SU-DHL-6 (cell line): ENCODE data around the gene RMDN3.

Experiments used
- H2AFZ ChIP-seq: fragments of 200-600 bp; sonication (generic); 2 replicates; pipeline ENCODE4 v1.6.1; 2014; ENCODE audit warnings: low read depth, mild to moderate bottlenecking, moderate library complexity, mixed read lengths, antibody characterized with exemption, low read length; ENCODE audit not compliant: severe bottlenecking
- H3F3A ChIP-seq: fragments of 200-600 bp; shearing (Covaris generic); 2 replicates; pipeline ENCODE4 v1.6.0; 2016; ENCODE audit warnings: antibody characterized with exemption, mild to moderate bottlenecking; ENCODE audit not compliant: insufficient read depth
- H3K27ac ChIP-seq: fragments of 200-600 bp; sonication (generic); 2 replicates; pipeline ENCODE4 v1.5.1; 2016; ENCODE audit warnings: low read depth, mild to moderate bottlenecking, low read length, moderate library complexity, mixed read lengths
- H3K27me3 ChIP-seq: fragments of 200-600 bp; sonication (generic), shearing (Covaris generic); 2 replicates; pipeline ENCODE4 v1.6.0; 2014; ENCODE audit warnings: mild to moderate bottlenecking, low read length
- H3K36me3 ChIP-seq: fragments of 200-600 bp; sonication (generic); 2 replicates; pipeline ENCODE4 v1.6.1; 2014; ENCODE audit warnings: mild to moderate bottlenecking, low read length, mixed read lengths
- H3K4me2 ChIP-seq: fragments of 300-600, 200-600 bp; shearing (Covaris generic), sonication (generic); 2 replicates; pipeline ENCODE4 v1.6.0; 2014; ENCODE audit warnings: low read length, low read depth, mild to moderate bottlenecking; ENCODE audit not compliant: poor library complexity, severe bottlenecking
- H3K4me3 ChIP-seq: fragments of 200-600 bp; sonication (generic); 2 replicates; pipeline ENCODE4 v1.5.1; 2014; ENCODE audit warnings: antibody characterized with exemption, low read length, mild to moderate bottlenecking, mixed read lengths; ENCODE audit not compliant: insufficient read depth, poor library complexity, severe bottlenecking
- H3K79me2 ChIP-seq: fragments of 200-600 bp; sonication (generic); 2 replicates; pipeline ENCODE4 v1.6.1; 2014; ENCODE audit warnings: mild to moderate bottlenecking, low read length, moderate library complexity; ENCODE audit not compliant: insufficient read depth
- H3K9ac ChIP-seq: fragments of 200-600 bp; sonication (generic); 2 replicates; pipeline ENCODE4 v1.7.0; 2014; ENCODE audit warnings: mild to moderate bottlenecking, low read length
- H3K9me2 ChIP-seq: fragments of 200-600 bp; sonication (generic); replicated peaks from 2 replicates; pipeline ENCODE4 v1.6.1; 2014; ENCODE audit warnings: low read length; ENCODE audit not compliant: insufficient read depth
- H3K9me3 ChIP-seq: fragments of 200-600 bp; sonication (generic); 2 replicates; pipeline ENCODE4 v1.6.1; 2014; ENCODE audit warnings: low read length, mixed read lengths; ENCODE audit not compliant: insufficient read depth
- H4K20me1 ChIP-seq: fragments of 200-600 bp; sonication (generic); 2 replicates; pipeline ENCODE4 v1.6.1; 2014; ENCODE audit warnings: low read depth, mild to moderate bottlenecking, antibody characterized with exemption, low read length, moderate library complexity, mixed read lengths
- EZH2phosphoT487 ChIP-seq: fragments of 200-600 bp; sonication (generic), shearing (Covaris generic); conservative IDR thresholded peaks from 2 replicates; pipeline ENCODE4 v1.6.1; 2018; ENCODE audit warnings: mild to moderate bottlenecking, antibody characterized with exemption, low read length, moderate library complexity, mixed read lengths
- TF ChIP-seq, protein P1 (sequence below): fragments of 200-600 bp; sonication (generic); IDR thresholded peaks from one replicate; pipeline ENCODE4 v1.5.1; 2017; ENCODE audit warnings: antibody characterized with exemption, mild to moderate bottlenecking, low read length, moderate library complexity; ENCODE audit not compliant: insufficient read depth, poor library complexity, severe bottlenecking

RMDN3 gene

DNA sequence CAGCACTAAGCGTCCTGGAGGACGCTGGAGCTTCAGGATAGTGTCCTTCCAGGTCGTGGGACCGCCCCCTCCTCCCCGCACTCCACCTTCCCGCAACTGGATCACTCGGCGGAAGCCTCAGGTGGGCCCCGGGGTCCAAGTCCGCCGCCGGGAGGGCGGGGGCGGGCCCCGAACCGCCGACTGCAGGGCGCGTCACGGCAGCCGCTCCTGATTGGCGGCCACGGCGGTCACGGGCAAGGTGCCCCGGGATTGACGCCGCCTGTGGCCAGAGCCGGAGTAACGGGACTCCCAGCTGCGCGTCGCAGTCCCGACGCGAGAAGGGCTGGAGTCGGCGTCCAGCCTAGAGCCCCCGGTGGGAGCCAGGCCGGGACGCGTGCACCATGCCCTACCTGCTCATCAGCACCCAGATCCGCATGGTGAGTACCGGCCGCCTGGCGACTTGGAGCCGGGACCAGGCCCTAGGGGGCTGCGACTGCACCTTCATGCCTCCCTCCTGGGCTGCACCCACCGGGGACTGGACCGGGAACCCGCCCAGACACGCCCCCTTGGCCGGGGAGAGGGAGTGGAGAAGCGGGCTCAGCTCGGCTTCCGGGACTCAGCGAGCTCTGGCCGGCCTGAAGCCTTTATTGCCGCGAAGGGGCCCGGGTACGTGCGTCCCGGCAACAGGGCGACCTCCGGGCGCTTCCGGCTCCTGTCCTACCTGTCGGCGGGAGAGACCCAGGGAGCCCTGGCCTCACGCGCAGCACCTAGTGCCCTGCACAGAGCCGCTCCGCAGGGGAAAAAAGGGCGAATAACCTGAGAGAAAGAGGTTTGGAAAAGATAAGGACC lies 9.0 kb upstream of the RMDN3 start, which contains the start of gene GCHFR:
GCHFR (plus strand) TSS at position 268 of the 828 bp plus-strand sequence; CDS start at position 381, 113 bp downstream.
- H3K9me2 ChIP-seq: no peaks in the 10 kb centered on the region
- H3K79me2 ChIP-seq: no peaks in the 10 kb centered on the region
- peak within 1 kb of the TSS; percentile 81 for H3K9ac ChIP-seq
- H2AFZ ChIP-seq: peak within 1 kb of the TSS; percentile 42
- H3K27me3 ChIP-seq: no peaks in the 10 kb centered on the region
- H4K20me1 ChIP-seq: no peaks in the 10 kb centered on the region
- H3K27ac ChIP-seq: peak within 1 kb of the TSS; percentile 84
- H3K36me3 ChIP-seq: no peaks in the 10 kb centered on the region
- TF ChIP-seq, protein P1, sequence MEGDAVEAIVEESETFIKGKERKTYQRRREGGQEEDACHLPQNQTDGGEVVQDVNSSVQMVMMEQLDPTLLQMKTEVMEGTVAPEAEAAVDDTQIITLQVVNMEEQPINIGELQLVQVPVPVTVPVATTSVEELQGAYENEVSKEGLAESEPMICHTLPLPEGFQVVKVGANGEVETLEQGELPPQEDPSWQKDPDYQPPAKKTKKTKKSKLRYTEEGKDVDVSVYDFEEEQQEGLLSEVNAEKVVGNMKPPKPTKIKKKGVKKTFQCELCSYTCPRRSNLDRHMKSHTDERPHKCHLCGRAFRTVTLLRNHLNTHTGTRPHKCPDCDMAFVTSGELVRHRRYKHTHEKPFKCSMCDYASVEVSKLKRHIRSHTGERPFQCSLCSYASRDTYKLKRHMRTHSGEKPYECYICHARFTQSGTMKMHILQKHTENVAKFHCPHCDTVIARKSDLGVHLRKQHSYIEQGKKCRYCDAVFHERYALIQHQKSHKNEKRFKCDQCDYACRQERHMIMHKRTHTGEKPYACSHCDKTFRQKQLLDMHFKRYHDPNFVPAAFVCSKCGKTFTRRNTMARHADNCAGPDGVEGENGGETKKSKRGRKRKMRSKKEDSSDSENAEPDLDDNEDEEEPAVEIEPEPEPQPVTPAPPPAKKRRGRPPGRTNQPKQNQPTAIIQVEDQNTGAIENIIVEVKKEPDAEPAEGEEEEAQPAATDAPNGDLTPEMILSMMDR: no peak
- TF ChIP-seq EZH2phosphoT487: no peak
- H3K4me3 ChIP-seq: peak within 1 kb of the TSS; percentile 67
- peaks cover 38% of the 10 kb centered on the region for H3F3A ChIP-seq
- no peaks in the 10 kb centered on the region for H3K9me3 ChIP-seq
- H3K4me2 ChIP-seq: peak within 1 kb of the TSS; percentile 74

DNA sequence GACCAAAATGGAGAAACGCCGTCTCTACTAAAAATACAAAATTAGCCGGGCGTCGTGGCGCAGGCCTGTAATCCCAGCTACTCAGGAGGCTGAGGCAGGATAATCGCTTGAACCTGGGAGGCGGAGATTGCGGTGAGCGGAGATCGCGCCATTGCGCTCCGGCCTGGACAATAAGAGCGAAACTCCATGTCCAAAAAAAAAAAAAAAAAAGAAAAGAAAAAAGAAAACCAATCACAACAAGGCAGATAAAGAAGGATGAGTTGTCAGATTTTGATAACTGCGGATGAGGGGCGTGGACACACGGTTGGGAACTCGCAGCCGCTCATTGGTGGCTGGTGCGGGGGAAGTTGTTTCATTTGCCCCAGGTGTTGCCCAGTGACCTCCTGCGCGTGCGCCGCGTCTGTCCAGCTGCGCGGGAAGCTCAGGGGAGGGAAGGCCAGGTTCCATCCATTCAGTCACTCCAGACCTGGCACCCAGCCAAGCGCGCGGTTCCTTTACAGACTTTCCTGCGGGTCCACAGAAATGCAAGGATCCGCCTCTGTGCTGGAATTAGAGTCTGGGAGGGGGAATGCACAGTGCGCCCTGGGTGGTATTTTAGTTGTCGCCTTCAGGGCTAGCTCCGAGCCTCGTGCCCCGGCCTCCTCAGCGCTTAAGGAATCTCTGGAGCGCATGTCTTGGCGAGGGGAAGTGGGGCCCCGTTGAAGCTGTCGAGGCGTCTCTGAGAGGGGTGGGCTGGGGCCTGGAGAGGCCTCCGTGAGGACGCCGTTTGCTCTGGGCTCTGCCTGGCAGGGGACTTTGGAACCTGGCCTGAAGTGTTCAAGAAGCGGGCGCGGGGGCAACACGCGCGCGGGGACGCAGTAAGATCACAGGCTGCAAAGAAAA lies 8.1 kb upstream of the RMDN3 start:
- H3K4me2 ChIP-seq: peak overlapping the region; percentile 74
- H3K9me3 ChIP-seq: no peaks in the 10 kb centered on the region
- no peaks in the 10 kb centered on the region for H3K9me2 ChIP-seq
- peak overlapping the region; percentile 81 for H3K9ac ChIP-seq
- H3K27ac ChIP-seq: peak overlapping the region; percentile 84; the same call in 1 of the 2 replicates
- peak overlapping the region; percentile 42 for H2AFZ ChIP-seq
- H3K79me2 ChIP-seq: no peaks in the 10 kb centered on the region
- H3K36me3 ChIP-seq: no peaks in the 10 kb centered on the region
- H3K4me3 ChIP-seq: peak overlapping the region; percentile 67
- H3K27me3 ChIP-seq: no peaks in the 10 kb centered on the region
- TF ChIP-seq, protein P1: no peak
- TF ChIP-seq EZH2phosphoT487: no peak
- peaks cover 30% of the 10 kb centered on the region for H3F3A ChIP-seq
- no peaks in the 10 kb centered on the region for H4K20me1 ChIP-seq

DNA sequence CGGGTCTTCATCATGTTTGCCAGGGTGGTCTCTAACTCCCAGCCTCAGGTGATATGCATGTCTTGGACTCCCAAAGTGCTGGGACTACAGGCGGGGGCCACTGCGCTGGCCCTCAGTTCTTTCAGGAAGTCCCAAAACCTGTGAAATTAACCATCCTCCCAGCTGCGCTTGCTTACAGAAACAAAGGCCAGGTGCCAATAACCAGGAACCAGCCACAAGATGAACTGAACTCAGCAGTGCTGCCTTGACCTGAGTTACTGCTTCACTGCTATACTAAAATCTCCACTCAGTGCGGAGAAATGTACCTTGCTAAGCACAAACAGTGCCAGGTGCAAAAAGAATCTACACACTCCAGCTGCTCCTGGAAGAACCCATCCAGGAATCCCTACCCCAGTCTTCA lies 4.9 kb upstream of the RMDN3 start:
- no peak overlapping the region for H3K9ac ChIP-seq
- TF ChIP-seq, protein P1: no peak
- TF ChIP-seq EZH2phosphoT487: no peak
- no peak overlapping the region for H2AFZ ChIP-seq
- no peaks in the 10 kb centered on the region for H3K9me2 ChIP-seq
- H3K9me3 ChIP-seq: no peaks in the 10 kb centered on the region
- no peak overlapping the region for H3K4me3 ChIP-seq
- H3F3A ChIP-seq: peaks cover 16% of the 10 kb centered on the region
- no peaks in the 10 kb centered on the region for H4K20me1 ChIP-seq
- no peaks in the 10 kb centered on the region for H3K79me2 ChIP-seq
- no peak overlapping the region for H3K4me2 ChIP-seq
- H3K27ac ChIP-seq: no peak overlapping the region
- H3K27me3 ChIP-seq: no peaks in the 10 kb centered on the region
- no peaks in the 10 kb centered on the region for H3K36me3 ChIP-seq
